HEK293 (cell line): Measurements from ENCODE around the gene CPEB4.

Experiments used
- CTCF ChIP-seq: fragments of 450-650 bp; formaldehyde crosslinking; IDR thresholded peaks from 2 replicates; pipeline ENCODE4 v1.5.1; 2016; ENCODE audit warnings: missing biosample characterization, missing genetic modification characterization
- KLF1 ChIP-seq: fragments of 450-650 bp; formaldehyde crosslinking; IDR thresholded peaks from 2 replicates; pipeline ENCODE4 v1.5.1; 2016; ENCODE audit warnings: missing biosample characterization, missing genetic modification characterization
- KLF7 ChIP-seq: fragments of 450-650 bp; formaldehyde crosslinking; IDR thresholded peaks from 2 replicates; pipeline ENCODE4 v1.5.1; 2016; ENCODE audit warnings: missing biosample characterization, missing genetic modification characterization, borderline replicate concordance
- PATZ1 ChIP-seq: fragments of 450-650 bp; formaldehyde crosslinking; IDR thresholded peaks from 2 replicates; pipeline ENCODE4 v1.5.1; 2016; ENCODE audit warnings: missing biosample characterization, missing genetic modification characterization
- REST ChIP-seq: fragments of 450-650 bp; formaldehyde crosslinking; IDR thresholded peaks from 2 replicates; pipeline ENCODE4 v1.5.1; 2016; ENCODE audit warnings: missing biosample characterization, missing genetic modification characterization
- ZBTB44 ChIP-seq: fragments of 450-650 bp; IDR thresholded peaks from 2 replicates; pipeline ENCODE4 v1.5.1; 2018; ENCODE audit warnings: missing biosample characterization, mild to moderate bottlenecking, missing genetic modification characterization
- ZBTB6 ChIP-seq: fragments of 450-650 bp; formaldehyde crosslinking; IDR thresholded peaks from 2 replicates; pipeline ENCODE4 v1.5.1; 2017; ENCODE audit warnings: missing biosample characterization, missing genetic modification characterization
- ZNF121 ChIP-seq: fragments of 450-650 bp; formaldehyde crosslinking; IDR thresholded peaks from 2 replicates; pipeline ENCODE4 v1.5.1; 2016; ENCODE audit warnings: missing biosample characterization, missing genetic modification characterization
- ZNF292 ChIP-seq: fragments of 450-650 bp; formaldehyde crosslinking; IDR thresholded peaks from 2 replicates; pipeline ENCODE4 v1.5.1; 2016; ENCODE audit warnings: low read depth, missing biosample characterization, missing genetic modification characterization, borderline replicate concordance
- ZNF341 ChIP-seq: fragments of 450-650 bp; formaldehyde crosslinking; IDR thresholded peaks from 2 replicates; pipeline ENCODE4; 2016; ENCODE audit warnings: low read depth, missing biosample characterization, missing genetic modification characterization
- ZNF629 ChIP-seq: fragments of 450-650 bp; formaldehyde crosslinking; IDR thresholded peaks from 2 replicates; pipeline ENCODE4 v1.5.1; 2017; ENCODE audit warnings: missing biosample characterization, missing genetic modification characterization
- ZNF704 ChIP-seq: fragments of 450-650 bp; formaldehyde crosslinking; IDR thresholded peaks from 2 replicates; pipeline ENCODE4 v1.5.1; 2016; ENCODE audit warnings: missing biosample characterization, missing genetic modification characterization
- ZSCAN23 ChIP-seq: fragments of 450-650 bp; formaldehyde crosslinking; IDR thresholded peaks from 2 replicates; pipeline ENCODE4 v1.5.1; 2016; ENCODE audit warnings: missing biosample characterization, missing genetic modification characterization

GRCh38 chr5:173845321-173845720 is 42.8 kb upstream of the CPEB4 start:
- TF ChIP-seq PATZ1 (no peak), CTCF (tag by site-specific recombination) (no peak), ZBTB6 (tag by site-specific recombination) (no peak), ZNF629 (tag by site-specific recombination) (no peak), ZSCAN23 (no peak), KLF1 (no peak), ZBTB44 (tag by site-specific recombination) (no peak), ZNF121 (tag by site-specific recombination) (no peak), KLF7 (tag by site-specific recombination) (no peak), ZNF704 (tag by site-specific recombination) (no peak), REST (no peak), ZNF341 (no peak), ZNF292 (tag by site-specific recombination) (no peak)
